ACC112 (cell line): ENCODE measurements around the gene GABRR2.
"Not testable (repeated sequence)": the region's sequence is repeated elsewhere in the genome, so short reads cannot be mapped to it uniquely, and the experiment has no call there.

Source experiments
- H2AFZ ChIP-seq: fragments of 200-600 bp; sonication (generic); one replicate; pipeline ENCODE4 v1.6.0; 2017; ENCODE audit warnings: antibody characterized with exemption, low read length; ENCODE audit not compliant: unreplicated experiment
- H3K27ac ChIP-seq: fragments of 200-600 bp; sonication (generic); 2 replicates; pipeline ENCODE4 v1.5.1; 2014; ENCODE audit warnings: low read depth, mild to moderate bottlenecking, antibody characterized with exemption, low read length, moderate library complexity
- H3K27me3 ChIP-seq: fragments of 200-600 bp; sonication (generic); 2 replicates; pipeline ENCODE4 v1.6.1; 2014; ENCODE audit warnings: mild to moderate bottlenecking, antibody characterized with exemption, low read length, moderate library complexity, mixed read lengths; ENCODE audit not compliant: insufficient read depth
- H3K36me3 ChIP-seq: fragments of 200-600 bp; sonication (generic); 2 replicates; pipeline ENCODE4 v1.6.1; 2016; ENCODE audit warnings: mild to moderate bottlenecking, antibody characterized with exemption, low read length, moderate library complexity, mixed read lengths; ENCODE audit not compliant: insufficient read depth
- H3K4me1 ChIP-seq: fragments of 200-600 bp; sonication (generic); one replicate; pipeline ENCODE4 v1.6.1; 2016; ENCODE audit warnings: low read length, mixed read lengths; ENCODE audit not compliant: insufficient read depth, unreplicated experiment, control insufficient read depth
- H3K4me3 ChIP-seq: fragments of 200-600 bp; sonication (generic); 2 replicates; pipeline ENCODE4 v1.5.1; 2014; ENCODE audit warnings: mild to moderate bottlenecking, low read depth, low read length
- H3K79me2 ChIP-seq: fragments of 200-600 bp; sonication (generic); one replicate; pipeline ENCODE4 v1.6.0; 2016; ENCODE audit warnings: low read length; ENCODE audit not compliant: control insufficient read depth, unreplicated experiment, insufficient read depth

Gene GABRR2

GRCh38 chr6:89308525-89309395 is 6.3 kb downstream of the GABRR2 start:
- Histone ChIP-seq H2AFZ (no peak overlapping the region), H3K27ac (no peak overlapping the region), H3K79me2 (no peaks in the 10 kb centered on the region)

GRCh38 chr6:89304517-89304916 is 10.6 kb downstream of the GABRR2 start:
- H3K36me3 ChIP-seq, H3K79me2 ChIP-seq, H3K27ac ChIP-seq, H2AFZ ChIP-seq, H3K4me1 ChIP-seq, H3K4me3 ChIP-seq: not testable (repeated sequence)
- peaks cover 88% of the 10 kb centered on the region for H3K27me3 ChIP-seq

More at GRCh38 chr6:89308525-89309395, 6.3 kb downstream of the GABRR2 start:
- Histone ChIP-seq H3K36me3 (no peaks in the 10 kb centered on the region), H3K27me3 (peaks cover 53% of the 10 kb centered on the region), H3K4me1 (peaks cover 27% of the 10 kb centered on the region), H3K4me3 (no peak overlapping the region)

GRCh38 chr6:89302936-89303335 is 12.2 kb downstream of the GABRR2 start:
- H3K27ac ChIP-seq: no peak overlapping the region
- no peaks in the 10 kb centered on the region for H3K79me2 ChIP-seq
- H3K4me1 ChIP-seq: peaks cover 14% of the 10 kb centered on the region
- no peak overlapping the region for H3K4me3 ChIP-seq
- H3K36me3 ChIP-seq: no peaks in the 10 kb centered on the region
- H2AFZ ChIP-seq: no peak overlapping the region
- peaks cover 76% of the 10 kb centered on the region for H3K27me3 ChIP-seq

- H3K79me2 ChIP-seq: no peaks in the 10 kb centered on the region
- H3K4me1 ChIP-seq: peaks cover 17% of the 10 kb centered on the region
- no peak overlapping the region for H3K27ac ChIP-seq
- no peak overlapping the region for H2AFZ ChIP-seq
- H3K4me3 ChIP-seq: no peak overlapping the region
- H3K36me3 ChIP-seq: no peaks in the 10 kb centered on the region
- H3K27me3 ChIP-seq: peaks cover 73% of the 10 kb centered on the region
These were observed 12.8 kb downstream of the GABRR2 start for GRCh38 chr6:89302195-89302770.

GRCh38 chr6:89301586-89302194 is 13.4 kb downstream of the GABRR2 start:
- peaks cover 17% of the 10 kb centered on the region for H3K4me1 ChIP-seq
- no peaks in the 10 kb centered on the region for H3K36me3 ChIP-seq
- H3K27me3 ChIP-seq: peaks cover 69% of the 10 kb centered on the region
- H3K27ac ChIP-seq: no peak overlapping the region
- no peak overlapping the region for H2AFZ ChIP-seq
- no peaks in the 10 kb centered on the region for H3K79me2 ChIP-seq
- H3K4me3 ChIP-seq: no peak overlapping the region

- no peaks in the 10 kb centered on the region for H3K36me3 ChIP-seq
- peaks cover 57% of the 10 kb centered on the region for H3K27me3 ChIP-seq
- H3K79me2 ChIP-seq: no peaks in the 10 kb centered on the region
- no peak overlapping the region for H3K4me3 ChIP-seq
- no peak overlapping the region for H3K27ac ChIP-seq
- H3K4me1 ChIP-seq: peaks cover 17% of the 10 kb centered on the region
- no peak overlapping the region for H2AFZ ChIP-seq
These were observed 15.6 kb downstream of the GABRR2 start for GRCh38 chr6:89299466-89299850.

- Histone ChIP-seq H3K4me1 (peaks cover 17% of the 10 kb centered on the region), H3K4me3 (no peak overlapping the region), H3K27ac (no peak overlapping the region), H3K79me2 (no peaks in the 10 kb centered on the region), H2AFZ (no peak overlapping the region), H3K27me3 (peaks cover 60% of the 10 kb centered on the region), H3K36me3 (no peaks in the 10 kb centered on the region)
These were observed 16.2 kb downstream of the GABRR2 start for GRCh38 chr6:89298680-89299465.

GRCh38 chr6:89297695-89298351 is 17.3 kb downstream of the GABRR2 start:
- Histone ChIP-seq H3K36me3 (no peaks in the 10 kb centered on the region), H3K4me3 (no peak overlapping the region), H3K27ac (no peak overlapping the region), H3K27me3 (peaks cover 59% of the 10 kb centered on the region), H2AFZ (no peak overlapping the region), H3K79me2 (no peaks in the 10 kb centered on the region), H3K4me1 (peaks cover 17% of the 10 kb centered on the region)

GRCh38 chr6:89295981-89296380 is 19.1 kb downstream of the GABRR2 start:
- peaks cover 53% of the 10 kb centered on the region for H3K27me3 ChIP-seq
- peaks cover 17% of the 10 kb centered on the region for H3K4me1 ChIP-seq
- H3K4me3 ChIP-seq: no peak overlapping the region
- H3K79me2 ChIP-seq: no peaks in the 10 kb centered on the region
- no peak overlapping the region for H2AFZ ChIP-seq
- H3K36me3 ChIP-seq: no peaks in the 10 kb centered on the region
- H3K27ac ChIP-seq: no peak overlapping the region

- not testable (repeated sequence) for H3K27ac ChIP-seq, H3K79me2 ChIP-seq, H3K36me3 ChIP-seq, H3K4me3 ChIP-seq, H2AFZ ChIP-seq
- Histone ChIP-seq H3K27me3 (peaks cover 53% of the 10 kb centered on the region), H3K4me1 (peaks cover 17% of the 10 kb centered on the region)
These were observed 20.0 kb downstream of the GABRR2 start for GRCh38 chr6:89295116-89295515.
